Fibroblast of villous mesenchyme (primary cell): ENCODE measurements around the gene RASGEF1C. TPM values are rescaled to one million over a fixed set of nuclear protein-coding genes. Genes with fewer than 3 reads are reported as not detected.

Source experiments
- DNase-seq: peaks from one replicate; pipeline ENCODE4 v3.0.0-alpha.2; 2010; ENCODE audit warnings: low read depth
- H3K4me3 ChIP-seq: 2 replicates; pipeline ENCODE4 v1.5.1; 2011; ENCODE audit warnings: low read depth, mild to moderate bottlenecking, low read length
- CTCF ChIP-seq: IDR thresholded peaks from 2 replicates; pipeline ENCODE4 v1.5.1; 2012; ENCODE audit warnings: low read depth, mild to moderate bottlenecking, low read length; ENCODE audit not compliant: insufficient read depth
- total RNA-seq: library from RNA; depleted of rRNA; stranded (reverse); fragments of >200 nt; gene quantifications from 2 replicates; pipeline ENCODE4 v1.2.3, GENCODE V29; 2012

Gene RASGEF1C
- total RNA-seq, 1 donor = not detected

- no peak overlapping the region for H3K4me3 ChIP-seq
- TF ChIP-seq CTCF = no peak
- no peak for DNase-seq
These were observed 2.0 kb downstream of the RASGEF1C start for GRCh38 chr5:180206993-180207392.

DNA sequence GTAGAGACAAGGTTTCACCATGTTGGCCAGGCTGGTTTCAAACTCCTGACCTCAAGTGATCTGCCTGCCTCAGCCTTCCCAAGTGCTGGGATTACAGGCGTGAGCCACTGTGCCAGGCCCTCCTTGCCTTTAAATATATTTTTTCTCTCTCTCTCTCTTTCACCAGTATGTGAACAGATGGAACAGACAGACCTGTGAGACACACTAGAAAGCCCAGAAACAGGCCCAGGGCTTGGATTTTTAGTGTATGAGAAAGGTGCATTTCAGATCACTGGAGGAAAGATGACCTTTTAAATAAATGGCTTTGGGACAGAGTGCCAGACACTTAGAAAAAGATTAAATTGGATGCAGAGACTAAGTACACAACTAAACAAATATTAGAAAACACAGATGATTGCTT is 3.1 kb downstream of the RASGEF1C start:
- no peak for DNase-seq
- no peak for TF ChIP-seq CTCF
- no peak overlapping the region for H3K4me3 ChIP-seq

GRCh38 chr5:180204276-180204819 is 4.7 kb downstream of the RASGEF1C start:
- DNase-seq = no peak
- TF ChIP-seq CTCF = no peak
- H3K4me3 ChIP-seq = no peak overlapping the region

DNA sequence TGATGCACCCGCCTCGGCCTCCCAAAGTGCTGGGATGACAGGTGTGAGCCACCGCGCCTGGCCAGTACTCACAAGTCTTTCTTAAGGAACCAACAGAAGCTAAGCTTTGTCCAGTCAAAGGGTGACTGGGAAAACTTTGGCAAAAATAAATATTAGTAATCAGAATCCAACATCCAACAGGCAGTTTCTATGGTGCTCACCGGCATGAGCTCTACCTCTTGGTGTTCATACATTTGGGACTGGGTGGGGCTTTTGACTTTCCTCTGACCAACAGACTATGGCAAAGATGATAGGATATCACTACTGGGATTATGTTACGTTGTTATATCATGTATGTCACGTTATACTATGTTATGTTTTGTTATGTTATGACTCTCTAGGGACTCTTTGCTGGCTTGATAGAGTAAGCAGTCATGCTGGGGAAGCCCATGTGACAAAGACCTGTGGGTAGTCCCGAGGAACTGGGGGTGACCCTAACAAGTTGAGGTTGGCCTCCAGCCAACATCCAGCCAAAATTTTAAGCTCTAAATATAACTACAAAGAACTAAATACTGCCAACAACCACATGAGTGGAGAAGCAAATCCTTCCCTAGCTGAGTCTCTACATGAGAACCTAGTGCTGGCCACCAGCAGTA is 6.0 kb downstream of the RASGEF1C start:
- TF ChIP-seq CTCF = no peak
- no peak for DNase-seq
- no peak overlapping the region for H3K4me3 ChIP-seq

DNA sequence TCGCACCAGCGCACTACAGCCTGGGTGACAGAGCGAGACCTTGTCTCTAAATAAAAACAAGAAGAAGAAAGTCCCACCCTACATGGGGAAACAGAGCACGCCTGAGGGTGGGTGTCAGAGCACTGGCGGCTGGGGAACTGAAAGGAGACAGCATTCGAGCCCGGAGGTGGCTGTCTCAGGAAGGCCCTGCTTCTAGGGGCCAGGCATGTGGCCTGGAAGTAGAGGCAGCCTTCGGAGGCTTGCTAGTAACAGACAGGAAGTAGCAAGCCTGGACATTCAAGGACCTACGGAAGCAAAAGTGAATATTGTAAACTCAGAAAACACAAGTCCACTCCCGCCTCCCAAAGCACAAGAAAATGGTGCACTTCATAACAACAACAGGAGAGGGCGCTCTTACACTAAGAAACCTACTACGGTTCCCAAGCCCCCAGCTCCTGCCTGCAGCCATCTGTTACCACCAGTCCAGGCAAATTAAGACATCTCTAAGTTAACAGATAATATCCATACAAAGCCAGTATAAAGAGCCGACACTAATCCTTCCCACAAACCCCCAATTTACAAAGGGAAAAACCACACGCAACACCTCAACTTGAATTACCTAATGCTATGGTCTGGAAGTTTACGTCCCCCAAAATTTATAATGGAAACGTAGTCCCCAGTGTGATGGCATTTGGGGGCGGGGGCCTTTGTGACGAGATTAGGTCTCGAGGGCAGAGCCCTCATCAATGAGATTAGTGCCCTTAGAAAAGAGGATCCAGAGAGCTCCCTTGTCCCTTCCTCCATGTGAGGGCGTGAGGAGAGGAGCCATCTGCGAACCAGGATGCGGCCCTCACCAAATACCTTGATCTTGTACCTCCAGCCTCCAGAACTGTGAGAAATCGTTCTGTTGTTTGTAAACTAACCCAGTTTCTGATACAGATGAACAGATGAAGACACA is 7.7 kb downstream of the RASGEF1C start:
- peak; percentile 33 for DNase-seq
- peak; percentile 46 for TF ChIP-seq CTCF
- no peak overlapping the region for H3K4me3 ChIP-seq

- no peak for DNase-seq
- no peak overlapping the region for H3K4me3 ChIP-seq
- no peak for TF ChIP-seq CTCF
These were observed 9.6 kb downstream of the RASGEF1C start for GRCh38 chr5:180199390-180199789.
